ENCODE data around the gene DNAJB7.

DNAJB7 gene

GRCh38 chr22:40862013-40862412 is at the start of gene DNAJB7:
DNAJB7 (minus strand) TSS chr22:40862113; CDS start chr22:40861994, 119 bp downstream.
- no peak for TF ChIP-seq CTCF (IDR thresholded peaks at IDR 0.05; ENCODE audit: low read depth, low read length)

GRCh38 chr22:40908895-40909294 is 47.0 kb upstream of the DNAJB7 start:
- TF ChIP-seq CTCF (IDR thresholded peaks at IDR 0.05; ENCODE audit: low read depth, low read length), result no peak
- H3K4me3 ChIP-seq (ENCODE audit: low read depth, low read length), result no peak overlapping the region

More at GRCh38 chr22:40862013-40862412, at the start of gene DNAJB7:
- no peak within 1 kb of the TSS for H3K4me3 ChIP-seq (ENCODE audit: low read depth, low read length)

- no peak overlapping the region for H3K4me3 ChIP-seq (ENCODE audit: low read depth, low read length)
These were observed 42.2 kb upstream of the DNAJB7 start for GRCh38 chr22:40904101-40904500.

GRCh38 chr22:40898850-40899357 is 37.0 kb upstream of the DNAJB7 start:
- H3K4me3 ChIP-seq (ENCODE audit: low read depth, low read length), result no peak overlapping the region
- peak; percentile 29; the same call in 1 of the 2 replicates for TF ChIP-seq CTCF (IDR thresholded peaks at IDR 0.05; ENCODE audit: low read depth, low read length)

More at GRCh38 chr22:40904101-40904500, 42.2 kb upstream of the DNAJB7 start:
- TF ChIP-seq CTCF (IDR thresholded peaks at IDR 0.05; ENCODE audit: low read depth, low read length), result no peak

GRCh38 chr22:40894417-40894816 is 32.5 kb upstream of the DNAJB7 start:
- H3K4me3 ChIP-seq (ENCODE audit: low read depth, low read length), result no peak overlapping the region
- TF ChIP-seq CTCF (IDR thresholded peaks at IDR 0.05; ENCODE audit: low read depth, low read length), result no peak

GRCh38 chr22:40890881-40891280 is 29.0 kb upstream of the DNAJB7 start:
- no peak overlapping the region for H3K4me3 ChIP-seq (ENCODE audit: low read depth, low read length)
- TF ChIP-seq CTCF (IDR thresholded peaks at IDR 0.05; ENCODE audit: low read depth, low read length), result no peak

- TF ChIP-seq CTCF (IDR thresholded peaks at IDR 0.05; ENCODE audit: low read depth, low read length), result no peak
- H3K4me3 ChIP-seq (ENCODE audit: low read depth, low read length), result no peak overlapping the region
These were observed 27.2 kb upstream of the DNAJB7 start for GRCh38 chr22:40889116-40889515.
